Measurements from ENCODE around the gene RRP12.
A peak's percentile ranks its signal among the peaks of the same experiment; 100 is the strongest.
"Not testable (repeated sequence)": the region's sequence is repeated elsewhere in the genome, so short reads cannot be mapped to it uniquely, and the experiment has no call there.

The RRP12 gene

GRCh38 chr10:97427571-97428179 lies 26.5 kb upstream of the RRP12 start:
- Histone ChIP-seq H3K27ac (ENCODE audit: low read depth, low read length) (peak overlapping the region; percentile 87), H3K4me1 (ENCODE audit: insufficient read depth, low read length) (peaks cover 12% of the 10 kb centered on the region), H3K9ac (ENCODE audit: low read depth, low read length) (peak overlapping the region; percentile 99), H3K9me3 (ENCODE audit: insufficient read depth, low read depth, low read length) (no peaks in the 10 kb centered on the region), H3K36me3 (ENCODE audit: insufficient read depth, low read length) (peaks cover 51% of the 10 kb centered on the region), H3K4me3 (ENCODE audit: low read length) (peak overlapping the region; percentile 100), H3K27me3 (ENCODE audit: insufficient read depth, low read length) (no peaks in the 10 kb centered on the region)
- 4% methylated on average over 8 of the region's 9 CpGs for WGBS

DNA sequence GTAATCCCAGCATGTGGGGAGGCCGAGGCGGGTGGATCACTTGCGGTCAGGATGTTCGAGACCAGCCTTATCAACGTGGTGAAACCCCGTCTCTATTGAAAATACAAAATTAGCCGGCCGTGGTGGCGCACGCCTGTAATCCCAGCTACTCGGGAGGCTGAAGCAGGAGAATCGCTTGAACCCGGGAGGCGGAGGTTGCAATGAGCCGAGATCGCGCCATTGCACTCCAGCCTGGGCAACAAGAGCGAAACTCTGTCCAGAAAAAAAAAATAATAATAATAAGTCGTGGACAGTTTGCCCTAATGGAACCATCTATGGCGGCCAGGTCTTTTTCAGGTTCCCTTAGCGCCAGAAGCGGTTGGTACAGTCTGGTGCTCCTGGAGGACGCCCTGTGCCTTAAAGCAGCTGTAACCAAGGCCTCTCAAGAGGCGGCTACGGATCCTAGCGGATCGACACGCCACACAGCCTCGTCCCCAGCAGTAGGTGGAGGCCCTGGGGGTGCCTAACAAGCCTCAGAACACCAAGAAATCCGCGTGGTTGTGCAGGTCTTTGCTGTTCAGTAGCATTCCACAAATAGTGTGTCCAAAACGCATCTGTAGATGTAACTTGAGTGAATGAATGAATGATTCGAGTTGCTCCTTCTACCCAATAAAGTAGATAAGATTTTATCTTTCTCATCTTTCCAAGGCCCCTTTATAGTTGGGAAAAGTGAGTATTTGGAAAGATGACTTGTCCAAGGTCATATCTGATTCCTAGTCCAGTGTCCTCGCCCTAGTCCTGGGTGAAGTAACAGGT lies 25.8 kb upstream of the RRP12 start:
- Histone ChIP-seq H3K4me3 (ENCODE audit: low read length) (peak overlapping the region; percentile 100), H3K4me1 (ENCODE audit: insufficient read depth, low read length) (peaks cover 12% of the 10 kb centered on the region), H3K9me3 (ENCODE audit: insufficient read depth, low read depth, low read length) (no peaks in the 10 kb centered on the region), H3K36me3 (ENCODE audit: insufficient read depth, low read length) (peaks cover 48% of the 10 kb centered on the region), H3K27me3 (ENCODE audit: insufficient read depth, low read length) (no peaks in the 10 kb centered on the region), H3K9ac (ENCODE audit: low read depth, low read length) (peak overlapping the region; percentile 99), H3K27ac (ENCODE audit: low read depth, low read length) (peak overlapping the region; percentile 87)
- WGBS: under 1% methylated on average over 33 of the region's 34 CpGs

- Histone ChIP-seq H3K9ac (ENCODE audit: low read depth, low read length) (peak within 1 kb of the TSS; percentile 99), H3K27me3 (ENCODE audit: insufficient read depth, low read length) (no peaks in the 10 kb centered on the region), H3K27ac (ENCODE audit: low read depth, low read length) (peak within 1 kb of the TSS; percentile 87), H3K36me3 (ENCODE audit: insufficient read depth, low read length) (peaks cover 40% of the 10 kb centered on the region), H3K9me3 (ENCODE audit: insufficient read depth, low read depth, low read length) (no peaks in the 10 kb centered on the region), H3K4me3 (ENCODE audit: low read length) (peak within 1 kb of the TSS; percentile 100), H3K4me1 (ENCODE audit: insufficient read depth, low read length) (peaks cover 12% of the 10 kb centered on the region)
- WGBS: under 1% methylated on average over 79 of the region's 90 CpGs
These were observed 25.0 kb upstream of the RRP12 start, which contains the start of gene PGAM1 for GRCh38 chr10:97425964-97426775. TSS of gene PGAM1 (plus strand) at chr10:97426191. CDS start at chr10:97426308, 117 bp downstream.

GRCh38 chr10:97423757-97424098 lies 22.6 kb upstream of the RRP12 start:
- not testable (repeated sequence) for H3K9ac ChIP-seq (ENCODE audit: low read depth, low read length); H3K9me3 ChIP-seq (ENCODE audit: insufficient read depth, low read depth, low read length); H3K4me3 ChIP-seq (ENCODE audit: low read length); H3K27me3 ChIP-seq (ENCODE audit: insufficient read depth, low read length); H3K27ac ChIP-seq (ENCODE audit: low read depth, low read length)
- Histone ChIP-seq H3K4me1 (ENCODE audit: insufficient read depth, low read length) (peaks cover 13% of the 10 kb centered on the region), H3K36me3 (ENCODE audit: insufficient read depth, low read length) (peaks cover 18% of the 10 kb centered on the region)
- 90% methylated on average over 6 of the region's 8 CpGs for WGBS

DNA sequence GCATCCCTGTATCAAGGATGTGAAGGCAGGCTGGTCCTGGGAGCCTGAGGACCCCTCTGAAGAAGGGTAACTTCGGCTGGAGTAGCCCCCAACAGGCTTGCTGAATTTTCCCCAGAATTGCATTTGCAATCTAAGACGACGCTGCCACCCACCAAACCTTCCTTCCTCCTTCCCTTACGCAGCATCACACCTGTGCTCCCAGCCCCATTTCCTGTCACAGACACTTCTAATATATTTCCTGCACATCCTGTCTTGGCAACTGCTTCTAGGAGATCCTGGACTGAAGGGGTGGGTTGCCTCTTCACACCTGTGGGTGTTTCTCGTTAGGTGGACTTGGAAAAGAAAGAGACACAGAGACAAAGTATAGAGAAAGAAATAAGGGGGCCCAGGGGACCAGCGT lies 15.4 kb upstream of the RRP12 start:
- WGBS: 94% methylated on average over 6 of the region's 6 CpGs
- H3K4me1 ChIP-seq (ENCODE audit: insufficient read depth, low read length): peaks cover 12% of the 10 kb centered on the region
- H3K9ac ChIP-seq (ENCODE audit: low read depth, low read length): no peak overlapping the region
- H3K9me3 ChIP-seq (ENCODE audit: insufficient read depth, low read depth, low read length): no peaks in the 10 kb centered on the region
- H3K4me3 ChIP-seq (ENCODE audit: low read length): no peak overlapping the region
- no peaks in the 10 kb centered on the region for H3K27me3 ChIP-seq (ENCODE audit: insufficient read depth, low read length)
- no peaks in the 10 kb centered on the region for H3K36me3 ChIP-seq (ENCODE audit: insufficient read depth, low read length)
- H3K27ac ChIP-seq (ENCODE audit: low read depth, low read length): no peak overlapping the region

GRCh38 chr10:97412891-97413304 lies 11.8 kb upstream of the RRP12 start:
- H3K4me1 ChIP-seq (ENCODE audit: insufficient read depth, low read length): peaks cover 3% of the 10 kb centered on the region; the same call in 1 of the 2 replicates
- no peak overlapping the region for H3K27ac ChIP-seq (ENCODE audit: low read depth, low read length)
- H3K36me3 ChIP-seq (ENCODE audit: insufficient read depth, low read length): no peaks in the 10 kb centered on the region
- H3K9ac ChIP-seq (ENCODE audit: low read depth, low read length): no peak overlapping the region
- 92% methylated on average over 10 of the region's 10 CpGs for WGBS
- no peaks in the 10 kb centered on the region for H3K9me3 ChIP-seq (ENCODE audit: insufficient read depth, low read depth, low read length)
- no peaks in the 10 kb centered on the region for H3K27me3 ChIP-seq (ENCODE audit: insufficient read depth, low read length)
- H3K4me3 ChIP-seq (ENCODE audit: low read length): no peak overlapping the region

DNA sequence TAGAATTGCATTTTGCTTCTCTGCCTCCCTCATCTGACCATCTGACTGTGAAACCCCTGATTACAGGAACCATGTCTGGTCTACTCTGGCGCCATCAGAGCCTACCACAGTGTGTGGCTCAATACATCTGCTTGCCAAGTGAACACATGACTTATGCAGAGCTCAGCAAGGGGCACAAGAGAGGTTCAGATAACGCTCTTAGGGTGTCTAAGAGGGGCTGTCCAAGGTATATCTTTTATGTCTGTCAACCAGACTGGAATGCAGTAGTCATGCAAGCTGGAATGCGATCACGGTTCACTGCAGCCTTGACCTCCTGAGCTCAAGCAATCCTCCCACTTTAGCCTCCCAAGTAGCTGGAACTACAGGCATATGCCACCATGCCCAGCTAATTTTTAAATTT lies 10.3 kb upstream of the RRP12 start:
- Histone ChIP-seq H3K36me3 (ENCODE audit: insufficient read depth, low read length) (no peaks in the 10 kb centered on the region), H3K4me1 (ENCODE audit: insufficient read depth, low read length) (peaks cover 3% of the 10 kb centered on the region; the same call in 1 of the 2 replicates), H3K9me3 (ENCODE audit: insufficient read depth, low read depth, low read length) (no peaks in the 10 kb centered on the region), H3K27me3 (ENCODE audit: insufficient read depth, low read length) (no peaks in the 10 kb centered on the region), H3K4me3 (ENCODE audit: low read length) (no peak overlapping the region), H3K27ac (ENCODE audit: low read depth, low read length) (no peak overlapping the region), H3K9ac (ENCODE audit: low read depth, low read length) (no peak overlapping the region)
- WGBS: 93% methylated on average over 4 of the region's 4 CpGs

DNA sequence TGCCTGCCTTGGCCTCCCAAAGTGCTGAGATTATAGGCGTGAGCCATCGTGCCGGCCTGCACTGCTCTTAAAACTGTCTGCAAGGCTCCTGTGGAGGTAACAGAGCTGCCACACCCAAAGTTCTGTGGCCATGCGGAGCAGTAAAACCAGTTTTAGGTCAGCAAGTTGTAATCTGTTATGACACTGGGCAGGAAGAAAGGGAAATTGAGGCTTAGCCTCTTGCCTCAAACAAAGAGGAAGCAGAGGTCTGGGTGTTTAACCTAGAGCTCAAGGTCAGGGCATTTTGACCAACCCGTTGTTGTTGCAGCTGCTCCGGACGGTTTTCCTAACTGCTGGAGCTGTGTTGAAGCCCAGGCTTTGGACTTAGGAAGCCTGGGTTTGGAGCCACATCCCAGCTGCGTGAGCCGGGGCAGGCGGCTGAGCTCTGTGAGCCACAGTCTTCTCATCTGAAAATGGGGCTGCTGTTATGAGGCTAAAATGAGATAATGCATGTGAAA lies 7.4 kb upstream of the RRP12 start:
- 89% methylated on average over 10 of the region's 10 CpGs for WGBS
- H3K4me3 ChIP-seq (ENCODE audit: low read length): no peak overlapping the region
- H3K9me3 ChIP-seq (ENCODE audit: insufficient read depth, low read depth, low read length): no peaks in the 10 kb centered on the region
- no peaks in the 10 kb centered on the region for H3K36me3 ChIP-seq (ENCODE audit: insufficient read depth, low read length)
- H3K27me3 ChIP-seq (ENCODE audit: insufficient read depth, low read length): no peaks in the 10 kb centered on the region
- H3K27ac ChIP-seq (ENCODE audit: low read depth, low read length): no peak overlapping the region
- H3K4me1 ChIP-seq (ENCODE audit: insufficient read depth, low read length): peaks cover under 1% of the 10 kb centered on the region; the same call in 1 of the 2 replicates
- H3K9ac ChIP-seq (ENCODE audit: low read depth, low read length): no peak overlapping the region

- H3K9me3 ChIP-seq (ENCODE audit: insufficient read depth, low read depth, low read length): no peaks in the 10 kb centered on the region
- H3K4me3 ChIP-seq (ENCODE audit: low read length): no peak overlapping the region
- H3K36me3 ChIP-seq (ENCODE audit: insufficient read depth, low read length): no peaks in the 10 kb centered on the region
- H3K27me3 ChIP-seq (ENCODE audit: insufficient read depth, low read length): no peaks in the 10 kb centered on the region
- WGBS: 98% methylated on average over 2 of the region's 2 CpGs
- H3K27ac ChIP-seq (ENCODE audit: low read depth, low read length): no peak overlapping the region
- H3K9ac ChIP-seq (ENCODE audit: low read depth, low read length): no peak overlapping the region
- no peaks in the 10 kb centered on the region for H3K4me1 ChIP-seq (ENCODE audit: insufficient read depth, low read length)
These were observed 6.8 kb upstream of the RRP12 start for GRCh38 chr10:97407952-97408248.

DNA sequence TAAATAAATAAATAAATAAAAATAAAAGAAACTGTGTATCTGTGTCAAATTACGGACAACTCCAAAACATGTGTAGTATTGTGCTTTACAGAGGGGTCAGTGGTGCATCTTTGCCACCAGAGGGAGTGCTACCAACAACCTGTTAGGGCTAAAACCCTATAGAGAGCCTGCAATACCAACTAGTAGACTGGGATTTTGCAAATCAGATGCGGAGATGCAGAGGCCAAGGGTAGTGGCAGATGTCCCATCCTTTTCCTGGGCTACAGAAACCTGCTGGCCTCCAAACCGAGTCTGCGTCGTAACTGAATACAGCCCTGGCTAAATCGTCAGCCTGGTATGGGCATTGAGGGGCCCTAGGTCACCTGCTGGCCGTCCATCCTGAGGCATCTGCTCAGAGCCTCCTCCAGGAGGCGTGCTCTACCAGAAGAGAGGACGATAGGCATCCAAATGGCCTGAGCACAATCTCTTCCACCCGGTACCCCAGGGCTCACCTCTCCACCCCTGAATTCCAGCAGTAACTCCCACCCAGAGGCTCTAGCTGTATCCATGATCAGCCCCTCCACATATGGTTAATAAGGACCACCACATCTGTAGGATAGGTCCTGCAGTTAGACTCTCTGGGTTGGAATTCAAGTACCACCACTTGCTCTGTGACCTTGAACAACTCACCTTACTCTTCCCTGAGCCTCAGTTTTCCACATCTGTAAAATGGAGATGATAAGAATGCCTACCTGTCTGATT lies 6.2 kb upstream of the RRP12 start:
- peak overlapping the region; percentile 50 for H3K4me3 ChIP-seq (ENCODE audit: low read length)
- no peaks in the 10 kb centered on the region for H3K9me3 ChIP-seq (ENCODE audit: insufficient read depth, low read depth, low read length)
- no peaks in the 10 kb centered on the region for H3K4me1 ChIP-seq (ENCODE audit: insufficient read depth, low read length)
- WGBS: 7% methylated on average over 10 of the region's 10 CpGs
- H3K27me3 ChIP-seq (ENCODE audit: insufficient read depth, low read length): no peaks in the 10 kb centered on the region
- no peaks in the 10 kb centered on the region for H3K36me3 ChIP-seq (ENCODE audit: insufficient read depth, low read length)
- H3K27ac ChIP-seq (ENCODE audit: low read depth, low read length): peak overlapping the region; percentile 3; the same call in 1 of the 2 replicates
- 0 out of 2 replicates have a peak overlapping the region, but pooled peaks have one; percentile 33 for H3K9ac ChIP-seq (ENCODE audit: low read depth, low read length)

Measured in HUES64 (cell line).